K562 (cell line): ENCODE data around the gene P4HTM. TPM values are rescaled to one million over a fixed set of nuclear protein-coding genes. Genes with fewer than 3 reads are reported as not detected.

ENCODE experiments used
- CEBPG ChIP-seq, 3 experiments: fragments of 200-800 bp in 1 of 3; sonication (Bioruptor generic) in 1 of 3; sonication (generic) in 1 of 3; formaldehyde crosslinking in 1 of 3; IDR thresholded peaks in 2 of 3; conservative IDR thresholded peaks in 1 of 3; 2 replicates each; pipeline versions ENCODE4 v1.6.1 to v1.8.0; 2016 to 2022; ENCODE audit warnings: missing compliant biosample characterization in 2 of 3, missing genetic modification characterization in 2 of 3, mild to moderate bottlenecking in 1 of 3, missing genetic modification reagents in 1 of 3
- CTCFL ChIP-seq: IDR thresholded peaks from 2 replicates; pipeline ENCODE4 v1.6.1; 2011; ENCODE audit warnings: borderline replicate concordance, low read depth, mild to moderate bottlenecking, moderate library complexity, low read length; ENCODE audit not compliant: insufficient read depth, poor library complexity, severe bottlenecking
- E2F1 ChIP-seq: sonication (generic); formaldehyde crosslinking; IDR thresholded peaks from 2 replicates; pipeline ENCODE4 v1.8.1; 2023; ENCODE audit warnings: mild to moderate bottlenecking, missing genetic modification reagents, moderate library complexity
- ERF ChIP-seq: fragments of 450-650 bp; formaldehyde crosslinking; IDR thresholded peaks from 2 replicates; pipeline ENCODE4 v1.4.0; 2020; ENCODE audit warnings: mild to moderate bottlenecking, mixed read lengths
- HCFC1 ChIP-seq: IDR thresholded peaks from 2 replicates; pipeline ENCODE4 v1.6.1; 2012; ENCODE audit warnings: low read depth, low read length, improper control_type of control experiment
- MXI1 ChIP-seq: IDR thresholded peaks from 2 replicates; pipeline ENCODE4 v1.6.1; 2011; ENCODE audit warnings: low read depth, mild to moderate bottlenecking, improper control_type of control experiment, low read length
- PHB ChIP-seq: fragments of 250-450 bp; sonication (Bioruptor Pico); IDR thresholded peaks from 2 replicates; pipeline ENCODE4 v1.5.0; 2021
- PTRF ChIP-seq: fragments of 450-650 bp; IDR thresholded peaks from 2 replicates; pipeline ENCODE4 v1.6.1; 2016; ENCODE audit warnings: mild to moderate bottlenecking, missing genetic modification characterization, missing compliant biosample characterization
- SMAD1 ChIP-seq: fragments of 150-350 bp; IDR thresholded peaks from 2 replicates; pipeline ENCODE4 v1.6.1; 2014; ENCODE audit warnings: low read length, low read depth; ENCODE audit not compliant: partially characterized antibody
- SP1 ChIP-seq: sonication (generic); formaldehyde crosslinking; IDR thresholded peaks from 2 replicates; pipeline ENCODE4 v1.8.1; 2022; ENCODE audit warnings: mild to moderate bottlenecking, missing genetic modification reagents
- TCFL5 ChIP-seq: fragments of 250-450 bp; sonication (Bioruptor Pico); conservative IDR thresholded peaks from 2 replicates; pipeline ENCODE4 v1.6.1; 2021; ENCODE audit warnings: mild to moderate bottlenecking, moderate library complexity, matching md5 sums
- ZFP36 ChIP-seq: fragments of 150-350 bp; IDR thresholded peaks from 2 replicates; pipeline ENCODE4 v1.6.1; 2018; ENCODE audit warnings: low read length, low read depth; ENCODE audit not compliant: partially characterized antibody
- ZNF316 ChIP-seq: fragments of 450-650 bp; IDR thresholded peaks from 2 replicates; pipeline ENCODE4 v1.6.1; 2016
- polyA plus RNA-seq, 8 experiments: library from polyadenylated mRNA; depleted of rRNA in 4 of 8; stranded (reverse) in 5 of 8; unstranded in 3 of 8; fragments of >200 nt; fragmentation: Nextera tagmentation in 2 of 8; fragmentation: Illumina TruSeq in 1 of 8; extraction: Ambion mirVana in 2 of 8; extraction: Trizol in 1 of 8; gene quantifications; 2 replicates each; pipeline versions ENCODE4 v1.2.1 to v1.2.3, GENCODE V29; 2011 to 2014; ENCODE audit warnings: inconsistent platforms in 1 of 8, missing spikeins in 1 of 8
- total RNA-seq, 7 experiments: library from RNA; depleted of rRNA in 6 of 7; stranded (reverse); fragments of >200 nt in 6 of 7; fragmentation: Illumina TruSeq in 2 of 7; extraction: Trizol in 2 of 7; gene quantifications; 2 replicates each; pipeline versions ENCODE4 v1.2.1 to v1.2.3, GENCODE V29; 2011 to 2021; ENCODE audit warnings: low replicate concordance in 1 of 7

Gene P4HTM
- total and polyA plus RNA-seq, 9 of the 15 experiments (the other 6 are each of a cell fraction or from before 2014, with no cell fraction given), result 0.09 to 0.66 (median 0.25) TPM; not detected in 2

- no peak for TF ChIP-seq TCFL5 (CRISPR knock-in tag)
- 0 out of 2 replicates have a peak, but pooled peaks have one; percentile 16 for TF ChIP-seq E2F1 (CRISPR knock-in tag)
- peak; percentile 67; the same call in 1 of the 2 replicates for TF ChIP-seq MXI1
- TF ChIP-seq SMAD1, result peak; percentile 78
- peak; percentile 86 for TF ChIP-seq PHB (CRISPR knock-in tag)
- peak; percentile 31 for TF ChIP-seq CTCFL
- peak; percentile 25 for TF ChIP-seq ZFP36
- TF ChIP-seq ERF (CRISPR knock-in tag), result peak; percentile 96; the same call in 1 of the 2 replicates
- peak; percentile 90 for TF ChIP-seq CEBPG (CRISPR knock-in tag; IDR thresholded peaks at IDR 0.05)
- peak; percentile 63 to 84 for TF ChIP-seq CEBPG (tag; conservative IDR thresholded peaks at IDR 0.05 in 1 of 2, IDR thresholded peaks at IDR 0.05 in 1 of 2)
- peak; percentile 57 for TF ChIP-seq HCFC1
- TF ChIP-seq SP1 (CRISPR knock-in tag), result peak; percentile 78
- TF ChIP-seq ZNF316, result peak; percentile 48; the same call in 1 of the 2 replicates
- TF ChIP-seq PTRF, result no peak
These were observed 38.9 kb downstream of the P4HTM start, which contains the start of gene IMPDH2 (continued) for GRCh38 chr3:49028673-49029562.
